NOMO-1 (cell line): ENCODE data around the gene UQCC2.

ENCODE experiments used
- DNase-seq, 2 experiments: peaks; one replicate each; lab custom pipeline; 2025; ENCODE audit not compliant: unreplicated experiment in 2 of 2; lab: John Stamatoyannopoulos, UW

UQCC2 gene

GRCh38 chr6:33727126-33727525, 15.6 kb upstream of the UQCC2 start:
- no peak for DNase-seq

- DNase-seq: no peak
Measured at GRCh38 chr6:33726696-33727095, 15.2 kb upstream of the UQCC2 start.

GRCh38 chr6:33725891-33726673, 14.6 kb upstream of the UQCC2 start:
- DNase-seq: no peak

GRCh38 chr6:33725222-33725621, 13.7 kb upstream of the UQCC2 start:
- no peak for DNase-seq

- DNase-seq: no peak
Measured at GRCh38 chr6:33724102-33725023, 12.9 kb upstream of the UQCC2 start.

GRCh38 chr6:33723371-33724085, 12.0 kb upstream of the UQCC2 start:
- no peak for DNase-seq

- no peak for DNase-seq
Measured at GRCh38 chr6:33722103-33722623, 10.7 kb upstream of the UQCC2 start.

- no peak for DNase-seq
Measured at GRCh38 chr6:33721508-33721907, 10.0 kb upstream of the UQCC2 start.

GRCh38 chr6:33720998-33721397, 9.5 kb upstream of the UQCC2 start:
- peak in 1 of 2 experiments; percentile 15 for DNase-seq

GRCh38 chr6:33719326-33719987, 8.0 kb upstream of the UQCC2 start:
- DNase-seq: no peak

- DNase-seq: peak; percentile 42 to 70
Measured at GRCh38 chr6:33718713-33719112, 7.2 kb upstream of the UQCC2 start.

- no peak for DNase-seq
Measured at GRCh38 chr6:33717934-33718455, 6.5 kb upstream of the UQCC2 start.

GRCh38 chr6:33716890-33717632, 5.6 kb upstream of the UQCC2 start:
- no peak for DNase-seq

- DNase-seq: no peak
Measured at GRCh38 chr6:33716379-33716778, 4.9 kb upstream of the UQCC2 start.

GRCh38 chr6:33714385-33715040, 3.0 kb upstream of the UQCC2 start:
- DNase-seq: no peak

GRCh38 chr6:33713786-33714185, 2.3 kb upstream of the UQCC2 start:
- DNase-seq: no peak

- DNase-seq: no peak
Measured at GRCh38 chr6:33712914-33713313, 1.4 kb upstream of the UQCC2 start.

- peak; percentile 25 to 40 for DNase-seq
Measured at GRCh38 chr6:33710296-33711121, 991 bp downstream of the UQCC2 start.
